SK-N-SH (cell line): ENCODE data around the gene PCNX1. TPM values are rescaled to one million over a fixed set of nuclear protein-coding genes. Genes with fewer than 3 reads are reported as not detected.

ENCODE experiments used
- CTCF ChIA-PET: fragments of 300-600, 350-600 bp; formaldehyde crosslinking; extraction: SDS; loops from one replicate; lab custom pipeline; 2021; lab: Yijun Ruan, JAX
- POLR2A ChIA-PET: fragments of 350-600 bp; sonication (Branson Sonifier 250); formaldehyde crosslinking; extraction: SDS; loops from one replicate; lab custom pipeline; 2020; ENCODE audit warnings: antibody characterized with exemption, inconsistent platforms; lab: Yijun Ruan, JAX
- DNase-seq: peaks from one replicate; pipeline ENCODE4 v3.0.0; 2012
- H2AFZ ChIP-seq: fragments of 200-600 bp; sonication (generic); 2 replicates; pipeline ENCODE4 v1.8.1; 2016; ENCODE audit warnings: antibody characterized with exemption, mild to moderate bottlenecking, low read depth
- H3F3A ChIP-seq: fragments of 200-600 bp; sonication (generic); replicated peaks from 2 replicates; pipeline ENCODE3; 2016; ENCODE audit warnings: antibody characterized with exemption, mild to moderate bottlenecking; ENCODE audit not compliant: insufficient read depth
- H3K27ac ChIP-seq, 2 experiments: fragments of 200-500 bp in 1 of 2; fragments of 200-600 bp in 1 of 2; sonication (Bioruptor generic) in 1 of 2; sonication (generic), shearing (Covaris generic) in 1 of 2; 2 replicates each; pipeline versions ENCODE4 v1.5.1 to v1.6.1; 2014 to 2016; ENCODE audit warnings: low read depth in 2 of 2, inconsistent platforms in 1 of 2, low read length in 1 of 2, mild to moderate bottlenecking in 1 of 2, mixed read lengths in 1 of 2
- H3K27me3 ChIP-seq: fragments of 200-600 bp; sonication (generic), shearing (Covaris generic); 2 replicates; pipeline ENCODE4 v1.6.1; 2016; ENCODE audit warnings: mixed run types; ENCODE audit not compliant: insufficient read depth
- H3K36me3 ChIP-seq, 2 experiments: fragments of 200-500 bp in 1 of 2; fragments of 200-600 bp in 1 of 2; sonication (Bioruptor generic) in 1 of 2; sonication (generic) in 1 of 2; replicated peaks in 1 of 2; 2 replicates each; pipeline versions ENCODE3 to v1.5.1; 2014 to 2016; ENCODE audit warnings: low read length in 1 of 2, mild to moderate bottlenecking in 1 of 2; ENCODE audit not compliant: insufficient read depth in 2 of 2, control insufficient read depth in 1 of 2
- H3K4me1 ChIP-seq, 2 experiments: fragments of 200-500 bp in 1 of 2; fragments of 200-600 bp in 1 of 2; sonication (Bioruptor generic) in 1 of 2; sonication (generic), shearing (Covaris generic) in 1 of 2; 2 replicates each; pipeline versions ENCODE4 v1.5.1 to v1.6.1; 2014 to 2016; ENCODE audit warnings: low read depth in 1 of 2, low read length in 1 of 2, mixed run types in 1 of 2; ENCODE audit not compliant: insufficient read depth in 2 of 2, control insufficient read depth in 1 of 2
- H3K4me2 ChIP-seq: fragments of 200-600 bp; sonication (generic), shearing (Covaris generic); 2 replicates; pipeline ENCODE4 v1.6.1; 2017; ENCODE audit warnings: mixed run types
- H3K4me3 ChIP-seq, 2 experiments: fragments of 200-500 bp in 1 of 2; fragments of 200-600 bp in 1 of 2; sonication (Bioruptor generic) in 1 of 2; sonication (generic), shearing (Covaris generic) in 1 of 2; 2 replicates each; pipeline versions ENCODE4 v1.5.1 to v1.8.1; 2014 to 2016; ENCODE audit warnings: low read depth in 2 of 2, inconsistent platforms in 1 of 2, low read length in 1 of 2, mild to moderate bottlenecking in 1 of 2, mixed read lengths in 1 of 2, moderate library complexity in 1 of 2
- H3K79me2 ChIP-seq: fragments of 200-600 bp; sonication (generic); 2 replicates; pipeline ENCODE4 v1.8.1; 2017; ENCODE audit warnings: mild to moderate bottlenecking; ENCODE audit not compliant: insufficient read depth
- H3K9ac ChIP-seq: fragments of 200-600 bp; sonication (generic); 2 replicates; pipeline ENCODE4 v1.6.1; 2017; ENCODE audit warnings: mixed run types
- H3K9me2 ChIP-seq: fragments of 200-600 bp; sonication (generic); 2 replicates; pipeline ENCODE4 v1.6.1; 2017; ENCODE audit warnings: mixed run types
- H3K9me3 ChIP-seq: fragments of 200-600 bp; sonication (generic); 2 replicates; pipeline ENCODE4 v1.6.1; 2017; ENCODE audit warnings: mixed run types, mild to moderate bottlenecking, moderate library complexity
- H4K20me1 ChIP-seq: fragments of 200-600 bp; sonication (generic); 2 replicates; pipeline ENCODE4 v1.6.1; 2017; ENCODE audit warnings: mild to moderate bottlenecking, mixed run types; ENCODE audit not compliant: insufficient read depth
- CHD2 ChIP-seq: fragments of 150-350 bp; IDR thresholded peaks from 2 replicates; pipeline ENCODE4 v1.6.1; 2018; ENCODE audit warnings: low read length; ENCODE audit not compliant: partially characterized antibody
- ELF1 ChIP-seq: IDR thresholded peaks from 2 replicates; pipeline ENCODE4 v1.4.0; 2012
- EP300 ChIP-seq, 2 experiments: IDR thresholded peaks; 2 replicates each; pipeline versions ENCODE4 v1.4.0 to v1.6.1; 2012; ENCODE audit warnings: borderline replicate concordance in 1 of 2, low read depth in 1 of 2, low read length in 1 of 2
- FOSL2 ChIP-seq: IDR thresholded peaks from 2 replicates; pipeline ENCODE4 v1.4.0; 2012; ENCODE audit warnings: low read depth, mild to moderate bottlenecking, moderate library complexity, borderline replicate concordance
- FOXJ3 ChIP-seq: sonication (generic); formaldehyde crosslinking; IDR thresholded peaks from 2 replicates; pipeline ENCODE4 v1.5.1; 2020; ENCODE audit warnings: mild to moderate bottlenecking, missing genetic modification reagents
- FOXM1 ChIP-seq: IDR thresholded peaks from 2 replicates; pipeline ENCODE4 v1.4.0; 2012; ENCODE audit warnings: low read depth, mild to moderate bottlenecking
- MEF2A ChIP-seq: IDR thresholded peaks from 2 replicates; pipeline ENCODE4 v1.4.0; 2012; ENCODE audit warnings: low read depth, borderline replicate concordance
- NFIC ChIP-seq: IDR thresholded peaks from 2 replicates; pipeline ENCODE4 v1.4.0; 2012; ENCODE audit warnings: borderline replicate concordance
- NRF1 ChIP-seq: IDR thresholded peaks from 2 replicates; pipeline ENCODE4 v1.6.1; 2012; ENCODE audit warnings: low read depth, mild to moderate bottlenecking, low read length
- RAD21 ChIP-seq: IDR thresholded peaks from 2 replicates; pipeline ENCODE4 v1.6.1; 2012; ENCODE audit warnings: mild to moderate bottlenecking, low read length
- RFX5 ChIP-seq: IDR thresholded peaks from 2 replicates; pipeline ENCODE4 v1.6.1; 2012; ENCODE audit warnings: mild to moderate bottlenecking, improper control_type of control experiment, low read length
- SMC3 ChIP-seq: IDR thresholded peaks from 2 replicates; pipeline ENCODE4 v1.6.1; 2012; ENCODE audit warnings: low read depth, low read length, improper control_type of control experiment
- TCF12 ChIP-seq: IDR thresholded peaks from 2 replicates; pipeline ENCODE4 v1.4.0; 2012
- TEAD4 ChIP-seq: IDR thresholded peaks from 2 replicates; pipeline ENCODE4 v1.4.0; 2012; ENCODE audit warnings: mild to moderate bottlenecking, borderline replicate concordance; ENCODE audit not compliant: insufficient read depth
- YY1 ChIP-seq: IDR thresholded peaks from 2 replicates; pipeline ENCODE4 v1.4.0; 2012; ENCODE audit warnings: low read depth, mild to moderate bottlenecking
- ZBTB33 ChIP-seq: IDR thresholded peaks from 2 replicates; pipeline ENCODE4 v1.4.0; 2012; ENCODE audit warnings: low read depth, borderline replicate concordance
- WGBS: methylation state at CpG from one replicate; pipeline ENCODE4 v1.1.6; 2017; ENCODE audit warnings: low lambda C conversion rate; 5-methylcytosine and 5-hydroxymethylcytosine counted together
- polyA plus RNA-seq, 3 experiments: library from polyadenylated mRNA; depleted of rRNA; stranded (reverse); fragments of >200 nt; gene quantifications; 2 replicates each; pipeline ENCODE4 v1.2.3, GENCODE V29; 2012

Gene PCNX1
- polyA plus RNA-seq, 1 of the 3 experiments (the other 2 are of a cell fraction), result 9.4 TPM

GRCh38 chr14:70981000-70981952 lies 74.0 kb downstream of the PCNX1 start (continued):
- TF ChIP-seq ZBTB33, result no peak

GRCh38 chr14:70982200-70982599 lies 74.9 kb downstream of the PCNX1 start:
- TF ChIP-seq ELF1 (no peak), NRF1 (no peak), EP300 (IDR thresholded peaks at IDR 0.05; ENCODE audit: borderline replicate concordance in 1 of 2, low read depth in 1 of 2, low read length in 1 of 2) (no peak), FOXM1 (no peak), NFIC (no peak), YY1 (no peak), RFX5 (no peak), TCF12 (no peak), TEAD4 (no peak), RAD21 (no peak), CHD2 (no peak), SMC3 (no peak), MEF2A (no peak), FOXJ3 (CRISPR knock-in tag) (no peak), FOSL2 (no peak)
- H3K4me3 ChIP-seq, result no peak overlapping the region
- no peaks in the 10 kb centered on the region for H3K27me3 ChIP-seq
- WGBS, result 97% methylated on average over 1 of the region's 1 CpG
- H3K4me1 ChIP-seq, result peaks cover 19 to 22% of the 10 kb centered on the region in 2 experiments; a peak in 3 of 4 replicates
- H2AFZ ChIP-seq, result no peak overlapping the region
- H3K9me2 ChIP-seq, result no peaks in the 10 kb centered on the region
- no peak overlapping the region for H3K4me2 ChIP-seq
- peak overlapping the region in 1 of 2 experiments; percentile 30; a peak in 2 of 4 replicates for H3K27ac ChIP-seq
- no peak overlapping the region for H3K9ac ChIP-seq
- peaks cover 75% of the 10 kb centered on the region for H3K79me2 ChIP-seq
- H3F3A ChIP-seq, result peaks cover 9% of the 10 kb centered on the region
- ChIA-PET POLR2A (no interaction called here), CTCF (interaction anchor here (0.6 kb wide), 1 partner anchor 57 kb away, joined by 3 read pairs; no protein-coding TSS in a partner anchor)
- no peaks in the 10 kb centered on the region for H3K9me3 ChIP-seq
- no peaks in the 10 kb centered on the region for H4K20me1 ChIP-seq
- H3K36me3 ChIP-seq, result peaks cover 19 to 36% of the 10 kb centered on the region in 2 experiments
- no peak for DNase-seq
